Right lobe of liver (tissue), 4 donors: ENCODE data around the gene RNPEP.

Experiments
- CTCF ChIP-seq, 4 donors: fragments of 200-600 bp in 3 of 4; fragments of 450-650 bp in 1 of 4; IDR thresholded peaks; one replicate each; pipeline versions ENCODE4 v1.5.1 to v1.8.0; 2016 to 2022; ENCODE audit warnings: antibody characterized with exemption in 4 of 4, mild to moderate bottlenecking in 2 of 4
- POLR2A ChIP-seq: fragments of 450-650 bp; IDR thresholded peaks from one replicate; pipeline ENCODE4 v1.6.1; 2017; ENCODE audit warnings: antibody characterized with exemption, mild to moderate bottlenecking
- donor health status: DM: no; HTN: no; CAD: no.
- donor health status: DM: no; HTN: no; CAD: no.
- donor health status: DM: no; HTN: yes; CAD: no.

GRCh38 chr1:202002507-202002906 lies 20.1 kb downstream of the RNPEP start:
- TF ChIP-seq POLR2A (no peak), CTCF (IDR thresholded peaks at IDR 0.05) (no peak)
